GM12874 (cell line): Measurements from ENCODE around the gene ASB7.

Experiments used
- TF ChIP-seq, protein P1 (sequence below): IDR thresholded peaks from 2 replicates; pipeline ENCODE4 v1.5.1; 2011; ENCODE audit warnings: low read depth, mild to moderate bottlenecking, control low read depth, low read length, moderate library complexity; ENCODE audit not compliant: insufficient read depth

Gene ASB7

GRCh38 chr15:100615801-100616200 lies 13.4 kb downstream of the ASB7 start:
- TF ChIP-seq, protein P1, sequence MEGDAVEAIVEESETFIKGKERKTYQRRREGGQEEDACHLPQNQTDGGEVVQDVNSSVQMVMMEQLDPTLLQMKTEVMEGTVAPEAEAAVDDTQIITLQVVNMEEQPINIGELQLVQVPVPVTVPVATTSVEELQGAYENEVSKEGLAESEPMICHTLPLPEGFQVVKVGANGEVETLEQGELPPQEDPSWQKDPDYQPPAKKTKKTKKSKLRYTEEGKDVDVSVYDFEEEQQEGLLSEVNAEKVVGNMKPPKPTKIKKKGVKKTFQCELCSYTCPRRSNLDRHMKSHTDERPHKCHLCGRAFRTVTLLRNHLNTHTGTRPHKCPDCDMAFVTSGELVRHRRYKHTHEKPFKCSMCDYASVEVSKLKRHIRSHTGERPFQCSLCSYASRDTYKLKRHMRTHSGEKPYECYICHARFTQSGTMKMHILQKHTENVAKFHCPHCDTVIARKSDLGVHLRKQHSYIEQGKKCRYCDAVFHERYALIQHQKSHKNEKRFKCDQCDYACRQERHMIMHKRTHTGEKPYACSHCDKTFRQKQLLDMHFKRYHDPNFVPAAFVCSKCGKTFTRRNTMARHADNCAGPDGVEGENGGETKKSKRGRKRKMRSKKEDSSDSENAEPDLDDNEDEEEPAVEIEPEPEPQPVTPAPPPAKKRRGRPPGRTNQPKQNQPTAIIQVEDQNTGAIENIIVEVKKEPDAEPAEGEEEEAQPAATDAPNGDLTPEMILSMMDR = no peak

GRCh38 chr15:100616700-100617099 lies 14.3 kb downstream of the ASB7 start:
- TF ChIP-seq, protein P1 = no peak

DNA sequence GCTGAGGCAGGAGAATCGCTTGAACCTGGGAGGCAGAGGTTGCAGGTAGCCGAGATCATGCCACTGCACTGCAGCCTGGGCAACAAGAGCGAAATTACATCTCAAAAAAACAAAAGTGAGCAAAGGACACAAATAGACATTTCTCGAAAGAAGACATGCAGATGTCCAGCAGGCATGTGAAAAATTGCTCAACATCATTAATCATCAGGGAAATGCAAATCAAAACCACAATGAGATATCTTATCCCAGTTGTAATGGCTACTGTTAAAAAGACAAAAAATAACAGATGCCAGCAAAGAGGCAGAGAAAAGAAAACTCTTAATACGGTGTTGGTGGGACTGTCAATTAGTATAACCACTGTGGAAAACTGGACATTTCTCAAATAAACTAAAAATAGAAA lies 20.9 kb downstream of the ASB7 start:
- TF ChIP-seq, protein P1 = no peak

- TF ChIP-seq, protein P1 = peak; percentile 66
Observed at GRCh38 chr15:100627789-100628395, 25.5 kb downstream of the ASB7 start.

DNA sequence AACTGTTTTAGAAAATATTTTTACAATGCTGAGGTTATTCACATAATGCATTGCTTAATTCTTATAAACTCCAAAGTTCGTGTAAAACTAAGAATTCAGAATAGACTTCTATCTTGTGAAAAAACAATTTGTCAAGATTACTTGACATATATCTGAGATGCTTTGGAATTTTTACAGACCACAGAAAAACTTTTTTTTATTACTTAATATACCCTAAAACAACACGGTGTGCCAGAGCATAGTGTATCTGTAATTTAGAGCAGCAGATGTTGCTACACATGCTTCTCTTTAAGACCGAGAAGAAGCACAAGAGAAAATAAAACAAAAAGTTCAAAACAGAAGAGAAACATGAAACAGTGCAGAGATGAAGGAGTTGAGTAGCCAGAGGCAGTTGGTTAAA lies 26.4 kb downstream of the ASB7 start:
- TF ChIP-seq, protein P1 = no peak

- TF ChIP-seq, protein P1 = no peak
Observed at GRCh38 chr15:100631831-100632230, 29.4 kb downstream of the ASB7 start.

DNA sequence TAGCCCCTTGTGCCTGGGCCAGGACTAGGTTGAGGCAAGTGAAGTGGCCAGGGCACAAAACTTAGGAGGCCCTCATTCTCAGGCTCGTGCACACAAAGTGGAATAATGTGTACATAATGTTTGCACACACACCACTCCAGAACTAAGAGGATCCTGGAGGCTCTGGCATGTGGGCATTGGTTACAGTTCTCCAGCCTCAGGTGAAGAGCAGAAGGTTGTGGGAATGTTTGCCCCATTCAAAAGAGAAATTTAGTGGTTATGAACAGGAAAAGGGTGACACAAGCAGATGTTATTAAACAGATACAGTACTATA lies 31.3 kb downstream of the ASB7 start:
- TF ChIP-seq, protein P1 = no peak
